ENCODE results near the gene FRMD4A. TPM values are rescaled to one million over a fixed set of nuclear protein-coding genes. Genes with fewer than 3 reads are reported as not detected.
A peak's percentile ranks its signal among the peaks of the same experiment; 100 is the strongest.
"Not testable (repeated sequence)": the region's sequence is repeated elsewhere in the genome, so short reads cannot be mapped to it uniquely, and the experiment has no call there.

The FRMD4A gene
- total and polyA plus RNA-seq, 2 experiments from 2014 or later: 11.9 to 17.5 TPM

GRCh38 chr10:14243221-14243620 lies 87.5 kb downstream of the FRMD4A start:
- in situ Hi-C loops (cut with MboI): no loop called here
- H3K27me3 ChIP-seq (replicated peaks; ENCODE audit: insufficient read depth): peaks cover 17% of the 10 kb centered on the region; the same call in 1 of the 2 replicates
- WGBS, 2 experiments (ENCODE audit: low coverage in 1 of 2, low lambda C conversion rate in 2 of 2, missing lambda C conversion rate in 2 of 2): 77 to 79% methylated on average over 6 of the region's 6 CpGs

DNA sequence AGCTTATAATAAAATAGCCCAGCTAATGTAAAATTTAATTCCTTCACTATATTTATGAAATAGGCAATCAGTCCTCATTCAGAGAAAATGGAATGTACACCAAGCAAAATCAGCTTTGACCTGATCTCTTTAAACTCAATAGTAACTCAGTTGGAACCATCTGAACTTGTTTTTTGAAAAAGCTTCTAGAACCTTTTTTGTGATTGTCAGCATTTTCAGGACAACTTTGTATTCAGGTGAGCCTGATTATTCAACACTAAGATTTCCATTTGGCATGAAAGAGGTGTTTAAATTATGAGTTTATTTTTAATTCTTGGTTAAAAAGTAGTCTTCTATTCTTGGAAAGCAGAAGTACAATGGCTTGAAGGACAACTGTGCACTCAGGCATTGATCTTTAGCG lies 89.5 kb downstream of the FRMD4A start:
- TF ChIP-seq EZH2 (IDR thresholded peaks at IDR 0.05; ENCODE audit: insufficient read depth, poor library complexity, severe bottlenecking): no peak
- TF ChIP-seq EZH2phosphoT487 (IDR thresholded peaks at IDR 0.05; ENCODE audit: insufficient read depth, low read depth): no peak
- in situ Hi-C loops (cut with MboI): no loop called here

More at GRCh38 chr10:14243221-14243620, 87.5 kb downstream of the FRMD4A start:
- no peak overlapping the region for H3K27ac ChIP-seq
- no peak overlapping the region for H3K4me3 ChIP-seq
- H3K79me2 ChIP-seq (ENCODE audit: insufficient read depth): no peaks in the 10 kb centered on the region
- H2AFZ ChIP-seq: no peak overlapping the region
- no peak for DNase-seq
- H3F3A ChIP-seq (ENCODE audit: insufficient read depth): no peaks in the 10 kb centered on the region
- no peaks in the 10 kb centered on the region for H3K36me3 ChIP-seq (ENCODE audit: low read depth)
- H4K20me1 ChIP-seq (ENCODE audit: insufficient read depth): no peaks in the 10 kb centered on the region
- no peak overlapping the region for H3K4me2 ChIP-seq (ENCODE audit: unreplicated experiment)
- H3K9ac ChIP-seq: no peak overlapping the region
- H3K4me1 ChIP-seq (ENCODE audit: insufficient read depth): no peaks in the 10 kb centered on the region
- H3K9me3 ChIP-seq (ENCODE audit: low read depth): no peaks in the 10 kb centered on the region
- no peaks in the 10 kb centered on the region for H3K9me2 ChIP-seq (ENCODE audit: insufficient read depth)
- TF ChIP-seq EZH2phosphoT487 (IDR thresholded peaks at IDR 0.05; ENCODE audit: insufficient read depth, low read depth) (no peak), EZH2 (IDR thresholded peaks at IDR 0.05; ENCODE audit: insufficient read depth, poor library complexity, severe bottlenecking) (no peak)

DNA sequence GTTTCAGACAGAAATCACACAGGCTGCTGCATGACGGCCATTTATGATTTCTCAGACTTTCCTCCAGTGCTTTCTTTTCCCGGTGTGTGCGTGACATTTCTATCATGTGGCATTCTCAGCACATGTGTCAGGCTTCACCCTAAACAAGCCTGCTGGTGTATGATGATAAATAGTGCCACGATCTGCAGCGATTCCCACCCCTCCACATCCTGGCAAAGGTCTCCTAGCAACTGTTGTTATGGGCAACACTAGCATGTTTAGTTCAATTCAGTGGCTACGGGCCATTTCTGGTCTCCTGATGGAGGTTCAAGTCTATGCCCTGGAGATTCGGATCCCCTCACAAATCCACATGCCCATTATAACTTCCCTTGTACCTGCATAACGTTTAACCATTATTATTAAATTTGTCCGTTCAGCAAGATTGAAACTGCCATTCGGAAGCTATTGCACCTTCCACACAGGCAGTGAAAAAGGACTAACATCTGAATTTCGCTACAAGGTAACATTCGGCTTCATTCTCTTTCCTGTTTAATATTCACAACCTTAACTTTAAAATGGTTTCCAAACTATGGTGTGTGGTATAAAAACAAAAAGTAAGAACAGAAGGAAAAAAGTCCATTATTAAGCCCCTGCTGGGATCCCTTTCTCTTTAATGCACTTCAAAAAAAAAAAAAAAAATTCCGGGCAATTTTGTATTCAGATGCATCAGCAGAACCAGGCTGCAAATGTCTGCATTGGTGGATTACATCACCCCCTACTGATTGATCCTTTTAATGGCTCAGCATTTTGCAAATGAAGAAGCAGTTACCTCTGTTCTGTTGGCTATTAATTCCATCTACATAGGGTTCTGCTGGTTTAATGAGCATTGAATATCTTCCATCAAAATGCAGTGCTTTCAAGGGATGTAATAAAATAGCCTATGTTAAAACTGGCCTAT lies 90.2 kb downstream of the FRMD4A start:
- H3K36me3 ChIP-seq (ENCODE audit: low read depth): no peaks in the 10 kb centered on the region
- 17% methylated on average over 13 of the region's 13 CpGs for WGBS, 2 experiments (ENCODE audit: low coverage in 1 of 2, low lambda C conversion rate in 2 of 2, missing lambda C conversion rate in 2 of 2)
- no peak for TF ChIP-seq EZH2phosphoT487 (IDR thresholded peaks at IDR 0.05; ENCODE audit: insufficient read depth, low read depth)
- TF ChIP-seq EZH2 (IDR thresholded peaks at IDR 0.05; ENCODE audit: insufficient read depth, poor library complexity, severe bottlenecking): no peak
- no peak overlapping the region for H3K4me3 ChIP-seq
- no peak overlapping the region for H3K4me2 ChIP-seq (ENCODE audit: unreplicated experiment)
- H3F3A ChIP-seq (ENCODE audit: insufficient read depth): no peaks in the 10 kb centered on the region
- peak; percentile 28 for DNase-seq
- H3K9ac ChIP-seq: no peak overlapping the region
- H3K27ac ChIP-seq: no peak overlapping the region
- H3K9me3 ChIP-seq (ENCODE audit: low read depth): no peaks in the 10 kb centered on the region
- no peaks in the 10 kb centered on the region for H4K20me1 ChIP-seq (ENCODE audit: insufficient read depth)
- H3K4me1 ChIP-seq (ENCODE audit: insufficient read depth): no peaks in the 10 kb centered on the region
- H3K27me3 ChIP-seq (replicated peaks; ENCODE audit: insufficient read depth): peaks cover 17% of the 10 kb centered on the region; the same call in 1 of the 2 replicates
- in situ Hi-C loops (cut with MboI): no loop called here
- H3K79me2 ChIP-seq (ENCODE audit: insufficient read depth): no peaks in the 10 kb centered on the region
- H3K9me2 ChIP-seq (ENCODE audit: insufficient read depth): no peaks in the 10 kb centered on the region
- H2AFZ ChIP-seq: no peak overlapping the region

More for the DNA sequence above, 89.5 kb downstream of the FRMD4A start:
- no peak overlapping the region for H3K4me3 ChIP-seq
- no peak overlapping the region for H2AFZ ChIP-seq
- H3K9me2 ChIP-seq (ENCODE audit: insufficient read depth): no peaks in the 10 kb centered on the region
- H3F3A ChIP-seq (ENCODE audit: insufficient read depth): no peaks in the 10 kb centered on the region
- WGBS, 2 experiments (ENCODE audit: low coverage in 1 of 2, low lambda C conversion rate in 2 of 2, missing lambda C conversion rate in 2 of 2): 91 to 95% methylated on average over 1 of the region's 1 CpG
- H3K27me3 ChIP-seq (replicated peaks; ENCODE audit: insufficient read depth): peaks cover 17% of the 10 kb centered on the region; the same call in 1 of the 2 replicates
- H3K9me3 ChIP-seq (ENCODE audit: low read depth): no peaks in the 10 kb centered on the region
- no peak for DNase-seq
- H3K79me2 ChIP-seq (ENCODE audit: insufficient read depth): no peaks in the 10 kb centered on the region
- no peaks in the 10 kb centered on the region for H4K20me1 ChIP-seq (ENCODE audit: insufficient read depth)
- no peak overlapping the region for H3K9ac ChIP-seq
- no peak overlapping the region for H3K4me2 ChIP-seq (ENCODE audit: unreplicated experiment)
- no peaks in the 10 kb centered on the region for H3K36me3 ChIP-seq (ENCODE audit: low read depth)
- H3K4me1 ChIP-seq (ENCODE audit: insufficient read depth): no peaks in the 10 kb centered on the region
- no peak overlapping the region for H3K27ac ChIP-seq

DNA sequence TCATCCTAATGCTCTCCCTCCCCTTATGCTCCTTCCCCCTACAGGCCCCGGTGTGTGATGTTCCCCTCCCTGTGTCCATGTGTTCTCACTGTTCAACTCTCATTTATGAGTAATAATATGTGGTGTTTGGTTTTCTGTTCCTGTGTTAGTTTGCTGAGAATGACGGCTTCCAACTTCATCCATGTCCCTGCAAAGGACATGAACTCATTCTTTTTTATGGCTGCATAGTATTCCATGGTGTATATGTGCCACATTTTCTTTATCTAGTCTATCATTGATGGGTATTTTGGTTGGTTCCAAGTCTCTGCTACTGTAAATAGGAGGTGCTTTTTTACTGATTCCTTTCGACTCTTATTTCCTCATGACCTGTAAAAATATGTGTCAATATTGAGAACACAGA lies 92.1 kb downstream of the FRMD4A start:
- H3K4me2 ChIP-seq (ENCODE audit: unreplicated experiment); H3K4me1 ChIP-seq (ENCODE audit: insufficient read depth); DNase-seq; H3K9me3 ChIP-seq (ENCODE audit: low read depth); H2AFZ ChIP-seq; H4K20me1 ChIP-seq (ENCODE audit: insufficient read depth); H3K27ac ChIP-seq; H3F3A ChIP-seq (ENCODE audit: insufficient read depth); H3K4me3 ChIP-seq; H3K9me2 ChIP-seq (ENCODE audit: insufficient read depth); in situ Hi-C loops (cut with MboI); H3K9ac ChIP-seq; H3K36me3 ChIP-seq (ENCODE audit: low read depth); H3K79me2 ChIP-seq (ENCODE audit: insufficient read depth): not testable (repeated sequence)
- 43 to 49% methylated on average over 3 of the region's 3 CpGs for WGBS, 2 experiments (ENCODE audit: low coverage in 1 of 2, low lambda C conversion rate in 2 of 2, missing lambda C conversion rate in 2 of 2)
- peaks cover 28% of the 10 kb centered on the region; the same call in 1 of the 2 replicates for H3K27me3 ChIP-seq (replicated peaks; ENCODE audit: insufficient read depth)
